SK-N-SH treated with all-trans-retinoic acid at 6 μM for 48 hours (cell line): ENCODE measurements around the gene GRK2.

Experiments
- ATAC-seq: fragments of 200-7000 bp; cut with Tn5 transposase; 3 replicates; pipeline ENCODE4 v1.9.1; 2020; ENCODE audit warnings: mild to moderate bottlenecking, moderate library complexity
- ARNTL ChIP-seq: fragments of 450-650 bp; formaldehyde crosslinking; IDR thresholded peaks from 2 replicates; pipeline ENCODE4 v1.5.0; 2020; ENCODE audit warnings: low read depth, mild to moderate bottlenecking, moderate library complexity, borderline replicate concordance
- BACH2 ChIP-seq: fragments of 250-450 bp; sonication (Bioruptor Pico); IDR thresholded peaks from 2 replicates; pipeline ENCODE4 v1.9.0; 2021; ENCODE audit warnings: mild to moderate bottlenecking, borderline replicate concordance
- CREB5 ChIP-seq: fragments of 250-450 bp; sonication (Bioruptor Pico); IDR thresholded peaks from 2 replicates; pipeline ENCODE4 v1.5.1; 2020; ENCODE audit warnings: low read depth, mild to moderate bottlenecking, moderate library complexity
- CSDC2 ChIP-seq: fragments of 250-450 bp; sonication (Bioruptor Pico); IDR thresholded peaks from 2 replicates; pipeline ENCODE4 v1.5.0; 2020; ENCODE audit warnings: mild to moderate bottlenecking, moderate library complexity
- ESRRG ChIP-seq: fragments of 250-450 bp; sonication (Bioruptor Pico); IDR thresholded peaks from 2 replicates; pipeline ENCODE4 v1.6.1; 2021; ENCODE audit warnings: mild to moderate bottlenecking
- GLIS3 ChIP-seq: fragments of 250-450 bp; sonication (Bioruptor Pico); IDR thresholded peaks from 2 replicates; pipeline ENCODE4 v1.5.0; 2020; ENCODE audit warnings: mild to moderate bottlenecking, moderate library complexity
- ISL1 ChIP-seq: fragments of 250-450 bp; sonication (Bioruptor Pico); IDR thresholded peaks from 2 replicates; pipeline ENCODE4 v2.1.2; 2022; ENCODE audit warnings: mild to moderate bottlenecking, moderate library complexity
- OSR1 ChIP-seq: fragments of 250-450 bp; sonication (Bioruptor Pico); IDR thresholded peaks from 2 replicates; pipeline ENCODE4 v1.8.0; 2022; ENCODE audit warnings: moderate library complexity, mild to moderate bottlenecking, inconsistent platforms
- PPARA ChIP-seq: fragments of 250-450 bp; sonication (Bioruptor Pico); IDR thresholded peaks from 2 replicates; pipeline ENCODE4 v1.5.0; 2020; ENCODE audit warnings: mild to moderate bottlenecking, borderline replicate concordance
- RARB ChIP-seq: fragments of 250-450 bp; sonication (Bioruptor Pico); IDR thresholded peaks from 2 replicates; pipeline ENCODE4 v1.8.0; 2021; ENCODE audit warnings: mild to moderate bottlenecking, moderate library complexity
- SNAI2 ChIP-seq: fragments of 250-450 bp; sonication (Bioruptor Pico); IDR thresholded peaks from 2 replicates; pipeline ENCODE4 v1.5.0; 2020; ENCODE audit warnings: mild to moderate bottlenecking, moderate library complexity
- TCF4 ChIP-seq: fragments of 250-450 bp; sonication (Bioruptor Pico); IDR thresholded peaks from 2 replicates; pipeline ENCODE4 v1.8.0; 2021; ENCODE audit warnings: mild to moderate bottlenecking, moderate library complexity, borderline replicate concordance
- TOX ChIP-seq: fragments of 250-450 bp; sonication (Bioruptor Pico); IDR thresholded peaks from 2 replicates; pipeline ENCODE4 v1.8.0; 2021; ENCODE audit warnings: mild to moderate bottlenecking, moderate library complexity, borderline replicate concordance
- TSHZ2 ChIP-seq: fragments of 250-450 bp; sonication (Bioruptor Pico); IDR thresholded peaks from 2 replicates; pipeline ENCODE4 v1.5.0; 2020; ENCODE audit warnings: mild to moderate bottlenecking, moderate library complexity
- ZC3H10 ChIP-seq: fragments of 250-450 bp; sonication (Bioruptor Pico); IDR thresholded peaks from 2 replicates; pipeline ENCODE4 v1.5.1; 2021; ENCODE audit warnings: mild to moderate bottlenecking, moderate library complexity
- ZFP3 ChIP-seq: fragments of 250-450 bp; sonication (Bioruptor Pico); IDR thresholded peaks from 2 replicates; pipeline ENCODE4 v1.5.0; 2020; ENCODE audit warnings: mild to moderate bottlenecking, moderate library complexity
- ZFP30 ChIP-seq: fragments of 450-650 bp; formaldehyde crosslinking; IDR thresholded peaks from 2 replicates; pipeline ENCODE4 v1.5.0; 2022; ENCODE audit warnings: mild to moderate bottlenecking, moderate library complexity
- ZNF565 ChIP-seq: fragments of 450-650 bp; formaldehyde crosslinking; conservative IDR thresholded peaks from 2 replicates; pipeline ENCODE4 v1.5.0; 2020; ENCODE audit warnings: low read depth, mild to moderate bottlenecking, moderate library complexity
- ZNF70 ChIP-seq: fragments of 450-650 bp; formaldehyde crosslinking; IDR thresholded peaks from 2 replicates; pipeline ENCODE4 v1.5.0; 2020; ENCODE audit warnings: mild to moderate bottlenecking, moderate library complexity
- ZNF8 ChIP-seq: fragments of 450-650 bp; formaldehyde crosslinking; IDR thresholded peaks from 2 replicates; pipeline ENCODE4 v1.5.0; 2020; ENCODE audit warnings: mild to moderate bottlenecking, moderate library complexity
- TF ChIP-seq, protein P1 (sequence below): fragments of 250-450 bp; sonication (Bioruptor Pico); IDR thresholded peaks from 2 replicates; pipeline ENCODE4 v1.5.1; 2021; ENCODE audit warnings: mild to moderate bottlenecking, moderate library complexity
- TF ChIP-seq, protein P2 (sequence below): fragments of 250-450 bp; sonication (Bioruptor Pico); IDR thresholded peaks from 2 replicates; pipeline ENCODE4 v1.8.0; 2020; ENCODE audit warnings: mild to moderate bottlenecking, moderate library complexity, borderline replicate concordance
- TF ChIP-seq, protein P3 (sequence below): fragments of 250-450 bp; sonication (Bioruptor Pico); IDR thresholded peaks from 2 replicates; pipeline ENCODE4 v1.8.0; 2021; ENCODE audit warnings: low read depth, mild to moderate bottlenecking, moderate library complexity, borderline replicate concordance

The GRK2 gene

DNA sequence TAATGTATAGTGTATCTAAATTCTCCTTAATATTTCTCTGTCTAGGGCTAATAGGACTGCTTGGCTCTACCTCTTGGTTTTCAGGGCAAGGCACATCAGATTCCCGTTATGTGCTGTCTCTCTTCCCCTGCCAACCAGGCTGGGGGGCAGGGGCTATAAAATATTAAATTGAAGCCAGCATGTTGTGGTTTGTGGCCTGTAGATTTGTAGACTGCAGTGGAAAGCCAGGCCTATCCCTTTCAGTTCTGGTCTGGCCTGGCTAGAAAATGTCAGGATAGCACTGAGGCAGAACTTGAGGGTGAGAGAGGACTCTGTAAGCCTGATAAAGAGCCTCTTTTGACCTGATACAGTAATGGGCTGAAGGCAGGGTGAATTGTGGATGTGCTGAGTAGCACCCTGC lies 14.4 kb upstream of the GRK2 start:
- no peak for ATAC-seq
- no peak for TF ChIP-seq ZFP3 (CRISPR knock-in tag)
- TF ChIP-seq, protein P1, sequence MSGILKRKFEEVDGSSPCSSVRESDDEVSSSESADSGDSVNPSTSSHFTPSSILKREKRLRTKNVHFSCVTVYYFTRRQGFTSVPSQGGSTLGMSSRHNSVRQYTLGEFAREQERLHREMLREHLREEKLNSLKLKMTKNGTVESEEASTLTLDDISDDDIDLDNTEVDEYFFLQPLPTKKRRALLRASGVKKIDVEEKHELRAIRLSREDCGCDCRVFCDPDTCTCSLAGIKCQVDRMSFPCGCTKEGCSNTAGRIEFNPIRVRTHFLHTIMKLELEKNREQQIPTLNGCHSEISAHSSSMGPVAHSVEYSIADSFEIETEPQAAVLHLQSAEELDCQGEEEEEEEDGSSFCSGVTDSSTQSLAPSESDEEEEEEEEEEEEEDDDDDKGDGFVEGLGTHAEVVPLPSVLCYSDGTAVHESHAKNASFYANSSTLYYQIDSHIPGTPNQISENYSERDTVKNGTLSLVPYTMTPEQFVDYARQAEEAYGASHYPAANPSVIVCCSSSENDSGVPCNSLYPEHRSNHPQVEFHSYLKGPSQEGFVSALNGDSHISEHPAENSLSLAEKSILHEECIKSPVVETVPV = no peak
- TF ChIP-seq ARNTL (CRISPR knock-in tag) = no peak
- TF ChIP-seq PPARA (CRISPR knock-in tag) = no peak
- TF ChIP-seq ZFP30 (CRISPR knock-in tag) = no peak
- TF ChIP-seq ISL1 (CRISPR knock-in tag) = no peak
- no peak for TF ChIP-seq ZNF70 (CRISPR knock-in tag)
- TF ChIP-seq TOX (CRISPR knock-in tag) = no peak
- no peak for TF ChIP-seq ESRRG (CRISPR knock-in tag)
- TF ChIP-seq, protein P2, sequence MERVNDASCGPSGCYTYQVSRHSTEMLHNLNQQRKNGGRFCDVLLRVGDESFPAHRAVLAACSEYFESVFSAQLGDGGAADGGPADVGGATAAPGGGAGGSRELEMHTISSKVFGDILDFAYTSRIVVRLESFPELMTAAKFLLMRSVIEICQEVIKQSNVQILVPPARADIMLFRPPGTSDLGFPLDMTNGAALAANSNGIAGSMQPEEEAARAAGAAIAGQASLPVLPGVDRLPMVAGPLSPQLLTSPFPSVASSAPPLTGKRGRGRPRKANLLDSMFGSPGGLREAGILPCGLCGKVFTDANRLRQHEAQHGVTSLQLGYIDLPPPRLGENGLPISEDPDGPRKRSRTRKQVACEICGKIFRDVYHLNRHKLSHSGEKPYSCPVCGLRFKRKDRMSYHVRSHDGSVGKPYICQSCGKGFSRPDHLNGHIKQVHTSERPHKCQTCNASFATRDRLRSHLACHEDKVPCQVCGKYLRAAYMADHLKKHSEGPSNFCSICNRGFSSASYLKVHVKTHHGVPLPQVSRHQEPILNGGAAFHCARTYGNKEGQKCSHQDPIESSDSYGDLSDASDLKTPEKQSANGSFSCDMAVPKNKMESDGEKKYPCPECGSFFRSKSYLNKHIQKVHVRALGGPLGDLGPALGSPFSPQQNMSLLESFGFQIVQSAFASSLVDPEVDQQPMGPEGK = no peak
- TF ChIP-seq, protein P3, sequence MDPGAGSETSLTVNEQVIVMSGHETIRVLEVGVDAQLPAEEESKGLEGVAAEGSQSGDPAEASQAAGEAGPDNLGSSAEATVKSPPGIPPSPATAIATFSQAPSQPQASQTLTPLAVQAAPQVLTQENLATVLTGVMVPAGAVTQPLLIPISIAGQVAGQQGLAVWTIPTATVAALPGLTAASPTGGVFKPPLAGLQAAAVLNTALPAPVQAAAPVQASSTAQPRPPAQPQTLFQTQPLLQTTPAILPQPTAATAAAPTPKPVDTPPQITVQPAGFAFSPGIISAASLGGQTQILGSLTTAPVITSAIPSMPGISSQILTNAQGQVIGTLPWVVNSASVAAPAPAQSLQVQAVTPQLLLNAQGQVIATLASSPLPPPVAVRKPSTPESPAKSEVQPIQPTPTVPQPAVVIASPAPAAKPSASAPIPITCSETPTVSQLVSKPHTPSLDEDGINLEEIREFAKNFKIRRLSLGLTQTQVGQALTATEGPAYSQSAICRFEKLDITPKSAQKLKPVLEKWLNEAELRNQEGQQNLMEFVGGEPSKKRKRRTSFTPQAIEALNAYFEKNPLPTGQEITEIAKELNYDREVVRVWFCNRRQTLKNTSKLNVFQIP (CRISPR knock-in tag) = no peak
- TF ChIP-seq ZNF565 (CRISPR knock-in tag) = no peak
- TF ChIP-seq RARB (CRISPR knock-in tag) = no peak

- ATAC-seq = peak; percentile 71
These were observed 13.4 kb upstream of the GRK2 start for GRCh38 chr11:67252831-67253239.

DNA sequence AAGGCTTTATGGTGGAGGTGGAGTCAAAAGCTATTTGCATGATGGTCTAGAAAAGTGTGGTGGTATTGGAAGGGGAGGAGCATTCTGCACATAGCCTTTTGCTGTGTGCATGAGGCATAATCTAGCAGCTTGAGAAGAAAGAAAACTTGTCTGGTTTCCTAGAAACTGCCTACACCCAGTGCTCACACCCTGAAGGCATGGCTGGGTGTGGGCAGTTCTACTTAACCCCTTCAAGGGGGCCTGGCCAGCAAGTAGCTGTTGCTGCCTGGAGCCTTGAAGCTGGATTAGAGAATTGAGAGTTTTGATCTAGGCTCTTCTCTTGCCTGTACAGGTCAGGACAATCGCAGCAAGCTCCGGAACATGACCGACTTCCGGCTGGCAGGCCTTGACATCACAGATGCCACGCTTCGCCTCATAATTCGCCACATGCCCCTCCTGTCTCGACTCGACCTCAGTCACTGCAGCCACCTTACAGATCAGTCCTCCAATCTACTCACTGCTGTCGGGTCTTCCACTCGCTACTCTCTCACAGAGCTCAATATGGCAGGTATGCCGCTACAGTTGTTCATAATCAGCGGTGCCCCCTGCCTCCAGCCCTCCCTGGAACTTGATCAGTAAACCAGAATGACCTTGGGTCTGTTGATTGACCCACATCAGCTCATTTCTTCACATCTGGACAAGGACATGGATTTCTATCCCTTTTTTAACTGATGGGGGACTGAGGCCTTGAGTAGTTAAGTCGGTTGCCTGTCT lies 12.2 kb upstream of the GRK2 start:
- TF ChIP-seq ZNF8 (no peak), ZNF565 (CRISPR knock-in tag) (no peak), CSDC2 (no peak), BACH2 (no peak), TCF4 (CRISPR knock-in tag) (no peak), TOX (CRISPR knock-in tag) (no peak), ESRRG (CRISPR knock-in tag) (no peak), PPARA (CRISPR knock-in tag) (no peak), ARNTL (CRISPR knock-in tag) (no peak)
- TF ChIP-seq, protein P2 = no peak
- TF ChIP-seq, protein P1 = no peak
- TF ChIP-seq, all 23 proteins: peak for 0
- no peak for ATAC-seq

More at GRCh38 chr11:67252831-67253239, 13.4 kb upstream of the GRK2 start:
- no peak for TF ChIP-seq GLIS3 (CRISPR knock-in tag)
- TF ChIP-seq SNAI2 = no peak
- TF ChIP-seq ISL1 (CRISPR knock-in tag) = no peak

GRCh38 chr11:67254798-67255197 lies 11.5 kb upstream of the GRK2 start:
- ATAC-seq = no peak
- no peak for TF ChIP-seq CREB5 (CRISPR knock-in tag)
- no peak for TF ChIP-seq TSHZ2
- no peak for TF ChIP-seq GLIS3 (CRISPR knock-in tag)
- TF ChIP-seq ISL1 (CRISPR knock-in tag) = no peak
- no peak for TF ChIP-seq ZNF565 (CRISPR knock-in tag)
- TF ChIP-seq PPARA (CRISPR knock-in tag) = no peak
- no peak for TF ChIP-seq ZNF70 (CRISPR knock-in tag)
- no peak for TF ChIP-seq ZFP3 (CRISPR knock-in tag)
- TF ChIP-seq ZC3H10 (CRISPR knock-in tag) = no peak
- TF ChIP-seq OSR1 (CRISPR knock-in tag) = no peak
- TF ChIP-seq ARNTL (CRISPR knock-in tag) = no peak
- no peak for TF ChIP-seq TOX (CRISPR knock-in tag)
